ENCODE data around the gene ACSL6.
"Not testable (repeated sequence)": the region's sequence is repeated elsewhere in the genome, so short reads cannot be mapped to it uniquely, and the experiment has no call there.

The ACSL6 gene

GRCh38 chr5:131926168-131926567 lies 85.3 kb downstream of the ACSL6 start:
- DNase-seq, result no peak

GRCh38 chr5:131916481-131916880 lies 95.0 kb downstream of the ACSL6 start:
- DNase-seq, result no peak

- no peak for DNase-seq
These were observed 97.0 kb downstream of the ACSL6 start for GRCh38 chr5:131914472-131914871.

- no peak for DNase-seq
These were observed 97.9 kb downstream of the ACSL6 start for GRCh38 chr5:131913603-131914002.

- no peak for DNase-seq
These were observed 104.8 kb downstream of the ACSL6 start for GRCh38 chr5:131906668-131907067.

GRCh38 chr5:131902266-131902665 lies 109.2 kb downstream of the ACSL6 start:
- not testable (repeated sequence) for DNase-seq
